Measurements from ENCODE around the gene ELMO1. TPM values are rescaled to one million over a fixed set of nuclear protein-coding genes. Genes with fewer than 3 reads are reported as not detected.

ELMO1 gene
- total and polyA plus RNA-seq, 10 donors, result 26.0 to 494 (median 201) TPM

DNA sequence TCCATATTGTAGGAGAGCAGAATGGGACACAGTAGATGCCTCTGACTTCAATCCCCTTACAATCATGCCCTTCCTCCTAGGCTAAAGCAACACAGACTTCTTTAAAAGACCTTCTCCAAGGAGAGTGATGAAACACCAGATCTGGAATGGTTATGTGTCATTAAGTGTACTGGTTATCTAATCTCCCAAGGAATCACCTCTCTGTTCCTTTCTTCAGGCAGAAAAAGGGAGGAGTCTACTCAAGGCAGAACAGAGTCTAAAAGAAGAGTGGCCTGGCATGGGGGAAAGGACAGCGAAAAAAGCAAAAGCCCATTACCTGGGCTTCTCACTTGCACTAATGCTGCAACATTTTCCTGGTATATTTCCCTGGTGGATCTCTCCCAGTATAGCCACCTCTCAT lies 2.9 kb downstream of the ELMO1 start:
- TF ChIP-seq POLR2A (IDR thresholded peaks at IDR 0.05) (no peak), POLR2AphosphoS5 (IDR thresholded peaks at IDR 0.05) (no peak)
- TF ChIP-seq, protein P1, sequence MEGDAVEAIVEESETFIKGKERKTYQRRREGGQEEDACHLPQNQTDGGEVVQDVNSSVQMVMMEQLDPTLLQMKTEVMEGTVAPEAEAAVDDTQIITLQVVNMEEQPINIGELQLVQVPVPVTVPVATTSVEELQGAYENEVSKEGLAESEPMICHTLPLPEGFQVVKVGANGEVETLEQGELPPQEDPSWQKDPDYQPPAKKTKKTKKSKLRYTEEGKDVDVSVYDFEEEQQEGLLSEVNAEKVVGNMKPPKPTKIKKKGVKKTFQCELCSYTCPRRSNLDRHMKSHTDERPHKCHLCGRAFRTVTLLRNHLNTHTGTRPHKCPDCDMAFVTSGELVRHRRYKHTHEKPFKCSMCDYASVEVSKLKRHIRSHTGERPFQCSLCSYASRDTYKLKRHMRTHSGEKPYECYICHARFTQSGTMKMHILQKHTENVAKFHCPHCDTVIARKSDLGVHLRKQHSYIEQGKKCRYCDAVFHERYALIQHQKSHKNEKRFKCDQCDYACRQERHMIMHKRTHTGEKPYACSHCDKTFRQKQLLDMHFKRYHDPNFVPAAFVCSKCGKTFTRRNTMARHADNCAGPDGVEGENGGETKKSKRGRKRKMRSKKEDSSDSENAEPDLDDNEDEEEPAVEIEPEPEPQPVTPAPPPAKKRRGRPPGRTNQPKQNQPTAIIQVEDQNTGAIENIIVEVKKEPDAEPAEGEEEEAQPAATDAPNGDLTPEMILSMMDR (IDR thresholded peaks at IDR 0.05 in 8 of 11, conservative IDR thresholded peaks at IDR 0.05 in 3 of 11), result no peak
- H3K27ac ChIP-seq, result peak overlapping the region in 7 of 8 donors; percentile 74 to 99 (median 98)

DNA sequence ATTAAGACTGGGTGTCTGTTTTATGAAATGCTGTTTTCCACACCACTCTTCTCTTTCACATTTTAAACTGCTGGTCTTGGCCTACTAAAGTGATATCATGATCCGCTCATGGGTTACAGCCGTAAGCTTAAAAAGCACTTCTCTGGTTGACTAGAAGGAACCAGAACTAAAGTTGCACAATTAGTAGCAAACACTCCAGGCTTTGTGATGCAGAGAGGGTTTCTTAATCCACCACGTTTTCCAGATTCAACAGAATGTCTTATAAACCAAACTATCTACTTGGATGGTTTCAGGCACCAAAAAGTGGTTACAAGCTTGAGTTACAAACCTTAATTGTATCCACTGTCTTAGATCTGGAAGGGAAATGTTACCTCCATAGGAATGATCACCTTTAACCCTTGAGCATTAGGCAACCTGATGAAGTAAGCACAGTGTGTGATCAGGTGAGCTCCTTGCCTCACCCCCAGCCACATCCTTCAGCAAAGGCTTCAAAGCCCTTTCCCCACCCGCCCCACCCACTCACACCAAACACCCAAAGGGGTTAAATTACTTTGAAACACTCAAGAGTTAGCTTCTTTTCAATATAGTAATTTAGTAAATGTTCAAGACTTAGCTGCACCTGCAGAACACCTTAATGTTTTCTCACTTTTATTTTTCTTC lies 3.5 kb downstream of the ELMO1 start:
- peak overlapping the region in 1 of 8 donors; percentile 71 for H3K4me3 ChIP-seq
- H3K27me3 ChIP-seq (replicated peaks in 1 of 7), result no peaks in the 10 kb centered on the region
- TF ChIP-seq, protein P1 (IDR thresholded peaks at IDR 0.05 in 8 of 11, conservative IDR thresholded peaks at IDR 0.05 in 3 of 11), result no peak
- TF ChIP-seq POLR2A (IDR thresholded peaks at IDR 0.05) (no peak), POLR2AphosphoS5 (IDR thresholded peaks at IDR 0.05) (no peak)
- no peak for DNase-seq
- H3K36me3 ChIP-seq, result peaks cover 0 to 17% (median 4%) of the 10 kb centered on the region in 6 donors
- WGBS, 5 donors, result 44 to 75% (median 68%) methylated on average over 4 of the region's 4 CpGs
- H3K4me1 ChIP-seq, result peaks cover 23 to 88% (median 84%) of the 10 kb centered on the region in 6 donors
- no peaks in the 10 kb centered on the region for H3K9me3 ChIP-seq
- peak overlapping the region in 7 of 8 donors; percentile 74 to 99 (median 98) for H3K27ac ChIP-seq
- intact Hi-C loops (cut with DNase I; ENCODE audit: low total_unique reads), result no loop called here

More for the DNA sequence above, 2.9 kb downstream of the ELMO1 start:
- 90 to 100% (median 97%) methylated on average over 1 of the region's 1 CpG for WGBS, 5 donors
- H3K4me3 ChIP-seq, result peak overlapping the region in 1 of 8 donors; percentile 71
- intact Hi-C loops (cut with DNase I; ENCODE audit: low total_unique reads), result no loop called here
- H3K36me3 ChIP-seq, result peaks cover 0 to 17% (median 4%) of the 10 kb centered on the region in 6 donors
- no peaks in the 10 kb centered on the region for H3K9me3 ChIP-seq
- peaks cover 23 to 84% (median 78%) of the 10 kb centered on the region in 6 donors for H3K4me1 ChIP-seq
- no peaks in the 10 kb centered on the region for H3K27me3 ChIP-seq (replicated peaks in 1 of 7)
- no peak for DNase-seq

DNA sequence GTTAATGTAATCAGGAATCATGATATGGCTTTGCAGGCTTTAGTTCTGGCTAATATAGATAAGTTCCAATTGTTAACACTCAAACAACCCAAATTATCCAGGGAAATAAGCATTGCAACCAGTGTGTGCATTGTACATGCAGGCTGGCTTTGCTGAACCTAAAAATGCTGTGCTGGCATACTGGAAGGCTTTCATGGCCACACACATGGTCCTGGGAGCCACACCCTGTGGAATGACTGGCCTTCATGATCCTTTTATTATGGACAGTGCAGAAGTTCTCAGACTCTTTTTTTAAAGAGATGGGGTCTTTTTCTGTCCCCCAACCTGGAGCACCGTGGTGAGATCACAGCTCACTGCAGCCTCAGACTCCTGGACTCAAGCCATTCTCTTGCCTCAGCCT lies 5.0 kb downstream of the ELMO1 start:
- WGBS, 5 donors, result 52 to 82% (median 69%) methylated on average over 1 of the region's 1 CpG
- intact Hi-C loops (cut with DNase I; ENCODE audit: low total_unique reads), result no loop called here
- no peak for DNase-seq

DNA sequence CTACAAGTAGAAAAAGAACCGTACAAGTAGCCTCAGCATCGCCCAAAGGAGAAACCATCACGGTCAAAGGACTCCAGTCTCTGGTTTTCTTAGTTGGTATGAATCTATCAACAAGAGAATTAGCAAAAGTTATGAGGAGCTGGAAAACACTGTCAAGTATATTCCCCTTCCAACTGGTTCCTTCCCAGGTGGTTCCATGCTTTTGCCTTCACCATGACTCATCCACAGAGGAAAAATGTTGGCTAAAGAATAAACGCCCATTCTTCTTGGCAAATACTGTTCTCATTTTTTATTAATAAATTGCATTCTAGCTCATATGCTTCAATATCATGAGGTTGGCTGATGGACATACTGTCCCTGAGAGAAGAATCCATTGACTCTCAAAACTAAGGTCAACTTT lies 6.4 kb downstream of the ELMO1 start:
- intact Hi-C loops (cut with DNase I; ENCODE audit: low total_unique reads), result no loop called here
- no peak for TF ChIP-seq POLR2AphosphoS5 (IDR thresholded peaks at IDR 0.05)
- TF ChIP-seq, protein P1 (IDR thresholded peaks at IDR 0.05 in 8 of 11, conservative IDR thresholded peaks at IDR 0.05 in 3 of 11), result no peak
- Histone ChIP-seq H3K9me3 (no peaks in the 10 kb centered on the region), H3K36me3 (peaks cover 0 to 17% (median 4%) of the 10 kb centered on the region in 6 donors), H3K4me3 (no peak overlapping the region), H3K4me1 (peaks cover 22 to 91% (median 84%) of the 10 kb centered on the region in 6 donors), H3K27me3 (replicated peaks in 1 of 7) (no peaks in the 10 kb centered on the region), H3K27ac (peak overlapping the region in 7 of 8 donors; percentile 58 to 99 (median 76))
- DNase-seq, result no peak
- 87 to 92% (median 90%) methylated on average over 4 of the region's 4 CpGs for WGBS, 5 donors

More for the DNA sequence above, 5.0 kb downstream of the ELMO1 start:
- peaks cover 22 to 89% (median 85%) of the 10 kb centered on the region in 6 donors for H3K4me1 ChIP-seq
- H3K36me3 ChIP-seq, result peaks cover 0 to 17% (median 4%) of the 10 kb centered on the region in 6 donors
- H3K27me3 ChIP-seq (replicated peaks in 1 of 7), result no peaks in the 10 kb centered on the region
- peak overlapping the region in 7 of 8 donors; percentile 16 to 99 (median 98) for H3K27ac ChIP-seq
- H3K4me3 ChIP-seq, result no peak overlapping the region
- no peaks in the 10 kb centered on the region for H3K9me3 ChIP-seq
- TF ChIP-seq, protein P1 (IDR thresholded peaks at IDR 0.05 in 8 of 11, conservative IDR thresholded peaks at IDR 0.05 in 3 of 11), result no peak
- peak in 1 of 3 donors; percentile 72 for TF ChIP-seq POLR2AphosphoS5 (IDR thresholded peaks at IDR 0.05)

Data from spleen (tissue), 11 donors.